ENCODE data around the gene PGS1. TPM values are rescaled to one million over a fixed set of nuclear protein-coding genes. Genes with fewer than 3 reads are reported as not detected.

PGS1 gene
- total RNA-seq, 2 experiments from 2014 or later = 69.0 to 73.1 TPM

DNA sequence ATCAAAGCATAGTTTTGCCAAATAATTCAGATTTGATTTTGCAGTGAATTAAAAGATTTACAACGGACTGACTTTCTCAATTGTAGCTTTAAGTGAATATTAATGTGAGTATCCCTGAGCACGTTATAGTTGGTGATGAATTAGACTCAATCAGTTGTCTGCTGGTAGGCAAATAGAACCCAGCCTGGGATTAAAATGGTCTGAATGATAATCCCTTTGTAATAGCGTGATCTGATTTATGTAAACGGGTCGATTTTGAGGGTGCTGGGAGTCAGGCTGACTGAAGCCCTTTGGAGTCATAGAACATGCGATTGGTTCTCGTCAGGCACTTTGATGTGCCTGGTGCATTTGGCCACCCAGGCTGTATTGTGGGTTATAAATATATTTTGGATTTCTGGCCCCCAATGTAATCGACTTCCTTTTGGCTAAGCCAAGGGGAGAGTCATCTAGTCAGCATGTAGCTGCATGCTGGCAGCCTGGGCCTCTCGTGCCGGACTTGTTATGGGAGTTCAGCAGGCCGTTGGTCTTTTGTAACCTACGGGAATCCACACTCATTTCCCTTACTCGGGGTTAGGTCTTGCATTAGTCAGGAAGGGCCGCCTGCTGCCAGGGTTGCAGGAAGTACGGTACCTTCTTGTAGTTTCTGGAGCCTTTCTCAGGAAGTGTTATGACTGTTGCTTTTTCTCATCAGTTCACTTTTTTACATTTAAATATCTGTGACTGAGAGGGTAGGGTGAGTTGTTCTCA is 5.4 kb downstream of the PGS1 start:
- peak; percentile 88 for DNase-seq
- H3K27me3 Mint-ChIP-seq (ENCODE audit: low read depth) = no peaks in the 10 kb centered on the region
- CTCF ChIA-PET = interaction anchor here (0.9 to 4.7 kb wide), 4 partner anchors 20 to 34 kb away, joined by 3 to 35 read pairs (median 4); no protein-coding TSS in a partner anchor
- intact Hi-C loops (cut with micrococcal nuclease) = no loop called here
- H3K27ac Mint-ChIP-seq = peak overlapping the region; percentile 99
- peaks cover 96% of the 10 kb centered on the region for H3K4me1 Mint-ChIP-seq (ENCODE audit: low read depth)
- H3K9me3 Mint-ChIP-seq = no peaks in the 10 kb centered on the region
- peak overlapping the region; percentile 70 for H3K4me3 Mint-ChIP-seq
- H3K36me3 Mint-ChIP-seq (ENCODE audit: low read depth) = peaks cover 54% of the 10 kb centered on the region

DNA sequence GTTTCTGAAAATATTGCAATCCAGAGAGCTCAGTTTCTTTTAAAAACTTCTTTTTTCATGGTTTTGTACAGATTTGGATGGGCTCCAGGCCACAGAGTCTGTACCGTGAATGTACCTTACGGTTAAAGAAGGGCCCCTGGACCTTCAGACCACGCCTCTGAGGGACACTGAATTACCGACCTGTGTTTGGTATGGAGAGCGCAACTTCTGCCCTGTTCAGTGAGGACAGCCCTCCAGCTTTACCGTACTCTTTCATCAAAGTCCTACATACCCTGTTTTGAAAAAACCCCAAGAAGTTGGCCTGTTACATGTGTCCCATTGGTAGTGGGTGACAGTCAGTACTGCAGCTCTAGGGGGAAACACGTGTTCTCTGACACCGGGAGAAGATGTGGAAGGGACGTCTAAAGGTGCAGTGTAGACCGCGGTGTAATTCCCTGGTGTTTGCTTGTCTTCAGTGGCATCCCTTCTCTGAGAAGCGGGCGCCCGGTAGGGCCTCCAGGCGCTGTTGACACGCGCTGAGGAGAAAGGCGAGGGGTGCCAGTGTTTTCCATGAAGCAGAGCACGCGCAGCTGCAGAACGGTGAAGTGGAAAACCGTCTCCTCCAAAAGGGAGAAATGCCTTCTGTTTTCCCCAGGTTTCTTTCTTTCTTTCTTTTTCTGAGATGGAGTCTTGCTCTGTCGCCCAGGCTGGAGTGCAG is 6.2 kb downstream of the PGS1 start:
- CTCF ChIA-PET = interaction anchor here (0.7 to 4.7 kb wide), 6 partner anchors 21 to 122 kb away, joined by 3 to 35 read pairs (median 4); no protein-coding TSS in a partner anchor
- intact Hi-C loops (cut with micrococcal nuclease) = no loop called here
- H3K4me3 Mint-ChIP-seq = peak overlapping the region; percentile 70
- peak; percentile 46 for DNase-seq
- no peaks in the 10 kb centered on the region for H3K9me3 Mint-ChIP-seq
- peaks cover 98% of the 10 kb centered on the region for H3K4me1 Mint-ChIP-seq (ENCODE audit: low read depth)
- peaks cover 51% of the 10 kb centered on the region for H3K36me3 Mint-ChIP-seq (ENCODE audit: low read depth)
- no peaks in the 10 kb centered on the region for H3K27me3 Mint-ChIP-seq (ENCODE audit: low read depth)
- H3K27ac Mint-ChIP-seq = peak overlapping the region; percentile 99

DNA sequence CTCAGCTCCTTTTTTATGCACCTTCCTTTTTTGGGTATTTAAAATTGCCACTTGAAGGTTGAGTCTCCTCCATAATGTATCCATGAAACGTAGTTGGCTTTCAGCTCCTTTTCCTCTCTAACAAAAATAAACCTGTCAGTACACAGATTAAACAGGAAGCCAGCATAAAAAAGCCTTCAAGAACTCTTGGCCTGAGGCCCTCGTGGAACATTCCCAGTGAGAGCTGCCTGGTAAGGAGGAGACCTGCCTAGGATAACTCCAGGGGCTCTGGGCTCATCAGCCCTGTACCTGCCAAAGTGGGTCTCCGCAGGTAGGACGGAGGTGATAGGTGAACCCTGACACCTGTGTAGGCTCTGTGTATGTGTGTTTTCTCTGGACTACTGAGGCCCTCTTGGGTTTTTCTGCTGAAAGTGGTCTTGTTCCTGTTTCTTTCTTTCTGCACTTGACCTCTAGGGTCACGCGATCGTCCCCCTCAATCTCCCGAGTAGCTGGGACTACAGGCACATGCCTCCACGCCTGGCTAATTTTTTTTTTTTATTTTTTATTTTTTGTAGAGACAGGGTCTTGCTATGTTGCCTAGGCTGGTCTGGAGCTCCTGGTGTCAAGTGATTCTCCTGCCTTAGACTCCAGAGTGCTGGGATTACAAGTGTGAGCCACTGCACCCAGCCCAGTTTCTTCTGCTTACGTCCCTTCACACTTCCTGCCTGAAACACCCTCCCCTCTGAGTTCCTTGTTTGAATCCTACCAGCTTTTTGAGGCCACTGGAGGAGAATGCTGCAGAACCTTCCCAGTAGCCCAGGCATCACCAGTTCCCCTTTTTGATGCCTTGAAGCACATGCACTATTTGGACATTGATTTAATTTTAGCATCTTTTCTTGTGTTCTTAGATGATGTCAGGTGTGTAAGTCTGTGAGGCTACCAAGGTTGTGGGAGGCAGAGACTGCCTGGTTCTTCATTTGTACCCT is 9.8 kb downstream of the PGS1 start:
- DNase-seq = peak; percentile 48
- peaks cover 89% of the 10 kb centered on the region for H3K4me1 Mint-ChIP-seq (ENCODE audit: low read depth)
- H3K36me3 Mint-ChIP-seq (ENCODE audit: low read depth) = peaks cover 35% of the 10 kb centered on the region
- H3K27me3 Mint-ChIP-seq (ENCODE audit: low read depth) = no peaks in the 10 kb centered on the region
- H3K27ac Mint-ChIP-seq = peak overlapping the region; percentile 99
- H3K9me3 Mint-ChIP-seq = no peaks in the 10 kb centered on the region
- intact Hi-C loops (cut with micrococcal nuclease) = no loop called here
- H3K4me3 Mint-ChIP-seq = peak overlapping the region; percentile 57
- CTCF ChIA-PET = interaction anchor here (0.6 to 1.4 kb wide), 8 partner anchors 8 to 206 kb away, joined by 3 to 7 read pairs (median 3); no protein-coding TSS in a partner anchor

GRCh38 chr17:78390241-78391050 is 12.0 kb downstream of the PGS1 start:
- Mint-ChIP-seq H3K36me3 (ENCODE audit: low read depth) (peaks cover 38% of the 10 kb centered on the region), H3K27ac (peak overlapping the region; percentile 73), H3K4me1 (ENCODE audit: low read depth) (peaks cover 72% of the 10 kb centered on the region), H3K4me3 (no peak overlapping the region), H3K9me3 (no peaks in the 10 kb centered on the region), H3K27me3 (ENCODE audit: low read depth) (no peaks in the 10 kb centered on the region)
- CTCF ChIA-PET = interaction anchor here (0.8 to 2.2 kb wide), 4 partner anchors 13 to 55 kb away, joined by 3 to 10 read pairs (median 5); partner anchors contain the start of gene PGS1
- intact Hi-C loops (cut with micrococcal nuclease) = no loop called here
- no peak for DNase-seq

- no peaks in the 10 kb centered on the region for H3K9me3 Mint-ChIP-seq
- H3K27me3 Mint-ChIP-seq (ENCODE audit: low read depth) = no peaks in the 10 kb centered on the region
- intact Hi-C loops (cut with micrococcal nuclease) = no loop called here
- CTCF ChIA-PET = interaction anchor here (0.8 to 2.2 kb wide), 5 partner anchors 9 to 54 kb away, joined by 3 to 10 read pairs (median 6); no protein-coding TSS in a partner anchor
- H3K36me3 Mint-ChIP-seq (ENCODE audit: low read depth) = peaks cover 36% of the 10 kb centered on the region
- peak overlapping the region; percentile 73 for H3K27ac Mint-ChIP-seq
- peaks cover 66% of the 10 kb centered on the region for H3K4me1 Mint-ChIP-seq (ENCODE audit: low read depth)
- no peak overlapping the region for H3K4me3 Mint-ChIP-seq
- no peak for DNase-seq
These were observed 12.6 kb downstream of the PGS1 start for GRCh38 chr17:78391051-78391431.

DNA sequence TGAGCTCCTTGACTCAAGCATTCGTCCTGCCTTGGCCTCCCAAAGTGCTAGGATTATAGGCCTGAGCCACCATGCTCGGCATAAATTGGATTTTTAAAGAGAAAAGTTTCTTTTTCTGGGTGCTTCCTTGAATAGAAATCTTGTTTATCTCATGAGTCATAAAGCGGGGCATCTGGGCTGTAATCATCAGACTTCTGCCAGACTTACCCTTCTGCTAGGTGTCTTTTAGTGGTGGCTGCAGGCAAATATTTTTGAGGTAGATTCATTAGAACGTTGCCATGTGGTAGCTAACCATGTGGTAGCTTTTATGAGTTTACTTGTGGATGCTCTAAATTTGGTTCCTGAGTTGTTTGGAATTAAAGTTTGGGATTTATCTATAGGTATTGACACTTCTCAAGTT is 13.4 kb downstream of the PGS1 start:
- peaks cover 40% of the 10 kb centered on the region for H3K36me3 Mint-ChIP-seq (ENCODE audit: low read depth)
- CTCF ChIA-PET = interaction anchor here (1.0 to 1.8 kb wide), 5 partner anchors 10 to 30 kb away, joined by 3 to 7 read pairs (median 6); no protein-coding TSS in a partner anchor
- intact Hi-C loops (cut with micrococcal nuclease) = no loop called here
- H3K27me3 Mint-ChIP-seq (ENCODE audit: low read depth) = no peaks in the 10 kb centered on the region
- H3K4me3 Mint-ChIP-seq = no peak overlapping the region
- H3K27ac Mint-ChIP-seq = peak overlapping the region; percentile 63
- no peaks in the 10 kb centered on the region for H3K9me3 Mint-ChIP-seq
- peaks cover 58% of the 10 kb centered on the region for H3K4me1 Mint-ChIP-seq (ENCODE audit: low read depth)
- DNase-seq = no peak

- peaks cover 42% of the 10 kb centered on the region for H3K36me3 Mint-ChIP-seq (ENCODE audit: low read depth)
These were observed 13.8 kb downstream of the PGS1 start for GRCh38 chr17:78392295-78392694.

GRCh38 chr17:78393575-78393974 is 15.1 kb downstream of the PGS1 start:
- CTCF ChIA-PET = no interaction called here
- Mint-ChIP-seq H3K27me3 (ENCODE audit: low read depth) (no peaks in the 10 kb centered on the region), H3K4me1 (ENCODE audit: low read depth) (peaks cover 41% of the 10 kb centered on the region), H3K9me3 (no peaks in the 10 kb centered on the region), H3K36me3 (ENCODE audit: low read depth) (peaks cover 45% of the 10 kb centered on the region), H3K27ac (no peak overlapping the region), H3K4me3 (no peak overlapping the region)
- intact Hi-C loops (cut with micrococcal nuclease) = no loop called here
- DNase-seq = no peak

More at GRCh38 chr17:78392295-78392694, 13.8 kb downstream of the PGS1 start:
- no peak overlapping the region for H3K4me3 Mint-ChIP-seq
- intact Hi-C loops (cut with micrococcal nuclease) = no loop called here
- no peaks in the 10 kb centered on the region for H3K27me3 Mint-ChIP-seq (ENCODE audit: low read depth)
- no peaks in the 10 kb centered on the region for H3K9me3 Mint-ChIP-seq
- CTCF ChIA-PET = interaction anchor here (0.6 to 1.8 kb wide), 6 partner anchors 10 to 56 kb away, joined by 3 to 7 read pairs (median 5); no protein-coding TSS in a partner anchor
- H3K4me1 Mint-ChIP-seq (ENCODE audit: low read depth) = peaks cover 54% of the 10 kb centered on the region
- no peak for DNase-seq
- H3K27ac Mint-ChIP-seq = no peak overlapping the region

GRCh38 chr17:78394209-78394608 is 15.8 kb downstream of the PGS1 start:
- intact Hi-C loops (cut with micrococcal nuclease) = no loop called here
- H3K4me1 Mint-ChIP-seq (ENCODE audit: low read depth) = peaks cover 34% of the 10 kb centered on the region
- peaks cover 50% of the 10 kb centered on the region for H3K36me3 Mint-ChIP-seq (ENCODE audit: low read depth)
- CTCF ChIA-PET = no interaction called here
- DNase-seq = no peak
- no peaks in the 10 kb centered on the region for H3K27me3 Mint-ChIP-seq (ENCODE audit: low read depth)
- H3K4me3 Mint-ChIP-seq = no peak overlapping the region
- no peaks in the 10 kb centered on the region for H3K9me3 Mint-ChIP-seq
- no peak overlapping the region for H3K27ac Mint-ChIP-seq

DNA sequence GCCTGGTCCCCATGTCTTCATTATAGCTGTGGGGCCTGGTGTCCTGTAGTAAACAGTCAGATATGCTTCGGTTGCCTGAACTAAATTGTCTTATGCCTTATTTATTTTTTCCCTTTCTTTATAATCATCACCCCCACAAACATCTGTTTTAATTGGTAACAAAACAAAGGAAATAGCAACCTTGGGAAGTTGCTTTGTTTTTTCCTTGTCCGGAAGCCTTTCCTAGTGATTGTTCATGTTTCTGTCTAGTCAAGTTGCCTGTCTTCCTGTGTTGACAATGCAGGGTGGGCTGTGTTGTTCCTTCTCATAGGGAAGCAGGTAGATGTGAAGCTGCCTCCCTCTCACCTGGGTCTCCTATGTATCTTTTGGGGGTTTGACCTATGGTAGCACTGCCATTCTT is 16.7 kb downstream of the PGS1 start:
- intact Hi-C loops (cut with micrococcal nuclease) = no loop called here
- no peak overlapping the region for H3K4me3 Mint-ChIP-seq
- H3K4me1 Mint-ChIP-seq (ENCODE audit: low read depth) = peaks cover 26% of the 10 kb centered on the region
- CTCF ChIA-PET = no interaction called here
- no peaks in the 10 kb centered on the region for H3K9me3 Mint-ChIP-seq
- H3K36me3 Mint-ChIP-seq (ENCODE audit: low read depth) = peaks cover 55% of the 10 kb centered on the region
- no peak overlapping the region for H3K27ac Mint-ChIP-seq
- no peaks in the 10 kb centered on the region for H3K27me3 Mint-ChIP-seq (ENCODE audit: low read depth)
- no peak for DNase-seq

Data from activated naive CD4-positive, alpha-beta T cell treated with anti-CD3 and anti-CD28 coated beads for 36 hours (primary cell).